NB4 (cell line): ENCODE data around the gene EDC4.

Experiments
- DNase-seq: peaks from one replicate; pipeline ENCODE4 v3.0.0; 2010; ENCODE audit warnings: low read depth
- H3K4me3 ChIP-seq: one replicate; pipeline ENCODE4 v1.5.1; 2011; ENCODE audit warnings: mild to moderate bottlenecking, low read depth, low read length, moderate library complexity
- CTCF ChIP-seq: IDR thresholded peaks from one replicate; pipeline ENCODE4 v1.5.1; 2012; ENCODE audit warnings: low read depth, low read length
- MAX ChIP-seq: IDR thresholded peaks from 2 replicates; pipeline ENCODE4 v1.6.1; 2011; ENCODE audit warnings: low read depth, low read length
- MYC ChIP-seq: IDR thresholded peaks from 2 replicates; pipeline ENCODE4 v1.6.1; 2011; ENCODE audit warnings: low read depth, low read length
- POLR2A ChIP-seq: IDR thresholded peaks from 2 replicates; pipeline ENCODE4 v1.6.1; 2011; ENCODE audit warnings: mild to moderate bottlenecking; ENCODE audit not compliant: insufficient read length; ENCODE audit errors: extremely low read depth

Gene EDC4

GRCh38 chr16:67856927-67857546 is 15.8 kb upstream of the EDC4 start:
- no peak overlapping the region for H3K4me3 ChIP-seq
- no peak for DNase-seq
- TF ChIP-seq CTCF (no peak), MAX (no peak), POLR2A (no peak), MYC (no peak)

- no peak for TF ChIP-seq POLR2A
- no peak for TF ChIP-seq MYC
- no peak for TF ChIP-seq CTCF
- no peak for TF ChIP-seq MAX
- DNase-seq, result peak; percentile 30
- no peak overlapping the region for H3K4me3 ChIP-seq
Observed at GRCh38 chr16:67857547-67858233, 15.2 kb upstream of the EDC4 start.

GRCh38 chr16:67858500-67858899 is 14.4 kb upstream of the EDC4 start:
- DNase-seq, result no peak
- no peak overlapping the region for H3K4me3 ChIP-seq

GRCh38 chr16:67860589-67861398 is 12.1 kb upstream of the EDC4 start:
- no peak for DNase-seq
- TF ChIP-seq MAX (no peak), MYC (no peak), POLR2A (no peak), CTCF (no peak)
- H3K4me3 ChIP-seq, result no peak overlapping the region

More at GRCh38 chr16:67858500-67858899, 14.4 kb upstream of the EDC4 start:
- TF ChIP-seq MYC (no peak), POLR2A (no peak), MAX (no peak), CTCF (no peak)

GRCh38 chr16:67861877-67862276 is 11.0 kb upstream of the EDC4 start:
- no peak for TF ChIP-seq MYC
- TF ChIP-seq CTCF, result no peak
- TF ChIP-seq MAX, result no peak
- TF ChIP-seq POLR2A, result no peak
- H3K4me3 ChIP-seq, result no peak overlapping the region
- no peak for DNase-seq
